ENCODE data around the gene ZNF136. TPM values are rescaled to one million over a fixed set of nuclear protein-coding genes. Genes with fewer than 3 reads are reported as not detected.
A peak's percentile ranks its signal among the peaks of the same experiment; 100 is the strongest.

The ZNF136 gene
- total and polyA plus RNA-seq, 2 donors (not counting 1 experiment from before 2014, with no cell fraction given), result 4.2 to 9.2 TPM

DNA sequence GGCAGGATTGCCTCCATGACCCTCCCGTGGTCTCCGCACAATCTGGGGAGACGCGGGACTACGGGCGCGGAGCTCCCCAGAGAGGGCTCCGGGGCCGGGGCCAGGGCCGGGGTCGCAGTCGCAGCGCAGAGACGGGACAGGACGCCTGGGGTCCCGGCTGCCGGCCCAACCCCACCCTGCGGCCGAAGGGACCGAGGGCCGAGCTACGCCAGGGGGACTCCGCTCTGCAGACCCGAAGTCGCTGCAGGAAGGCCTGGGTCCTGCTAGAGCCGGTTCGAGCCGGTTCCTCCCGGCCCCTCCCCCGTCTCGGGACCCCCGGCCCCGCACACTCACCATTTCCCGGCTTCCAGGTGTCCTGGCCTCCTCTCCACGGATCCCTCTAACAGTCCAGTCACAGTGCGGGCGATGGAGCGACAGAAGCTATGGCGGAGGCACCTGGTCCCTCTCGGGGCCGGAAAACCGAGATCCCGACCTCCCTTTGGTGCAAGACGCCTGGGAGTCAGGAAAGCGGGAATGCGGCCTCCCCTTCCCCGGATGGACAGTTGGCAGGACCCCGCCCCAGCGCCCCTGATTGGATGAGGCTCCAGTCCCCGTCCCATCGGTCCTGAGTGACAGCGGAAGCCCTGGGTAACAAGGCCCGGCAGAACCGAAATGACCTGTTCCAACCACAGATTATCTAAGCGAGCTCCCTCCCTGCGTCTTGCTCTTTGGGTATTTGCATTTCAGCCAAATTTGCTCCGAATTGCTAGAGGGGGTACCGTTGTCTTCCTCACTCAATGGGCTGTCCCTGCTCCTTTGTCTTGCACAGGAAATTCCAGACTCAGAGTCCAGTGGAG is 6.5 kb upstream of the ZNF136 start, which contains the start of gene ZNF625:
TSS of gene ZNF625 (minus strand) at position 512 of the 836 bp plus-strand sequence. CDS start at position 336, 176 bp downstream.
- Histone ChIP-seq H3K27me3 (ENCODE audit: control insufficient read depth, insufficient read depth, low read length) (no peaks in the 10 kb centered on the region), H3K9me3 (ENCODE audit: control insufficient read depth, insufficient read depth, low read depth, low read length) (no peaks in the 10 kb centered on the region), H3K27ac (ENCODE audit: insufficient read depth, low read length) (peak within 1 kb of the TSS; percentile 79), H2AFZ (ENCODE audit: low read length) (peak within 1 kb of the TSS; percentile 90), H3K4me2 (ENCODE audit: extremely low read depth, insufficient read depth, low read length) (peak within 1 kb of the TSS; percentile 92), H3K4me1 (ENCODE audit: control insufficient read depth, extremely low read depth, insufficient read depth, low read length) (peaks cover 2% of the 10 kb centered on the region), H3K79me2 (ENCODE audit: control insufficient read depth, insufficient read depth, low read length) (peaks cover 9% of the 10 kb centered on the region), H3K9ac (ENCODE audit: insufficient read depth, low read length) (peak within 1 kb of the TSS; percentile 72), H4K20me1 (ENCODE audit: control insufficient read depth, extremely low read depth, insufficient read depth, low read length) (no peaks in the 10 kb centered on the region), H3K4me3 (replicated peaks in 1 of 4; ENCODE audit: control extremely low read depth in 1 of 4, insufficient read depth in 1 of 4, low read depth in 3 of 4, low read length in 4 of 4) (peak within 1 kb of the TSS; percentile 61 to 89 (median 76)), H3K36me3 (ENCODE audit: control insufficient read depth, insufficient read depth, low read length) (no peaks in the 10 kb centered on the region)
- TF ChIP-seq, protein P1, sequence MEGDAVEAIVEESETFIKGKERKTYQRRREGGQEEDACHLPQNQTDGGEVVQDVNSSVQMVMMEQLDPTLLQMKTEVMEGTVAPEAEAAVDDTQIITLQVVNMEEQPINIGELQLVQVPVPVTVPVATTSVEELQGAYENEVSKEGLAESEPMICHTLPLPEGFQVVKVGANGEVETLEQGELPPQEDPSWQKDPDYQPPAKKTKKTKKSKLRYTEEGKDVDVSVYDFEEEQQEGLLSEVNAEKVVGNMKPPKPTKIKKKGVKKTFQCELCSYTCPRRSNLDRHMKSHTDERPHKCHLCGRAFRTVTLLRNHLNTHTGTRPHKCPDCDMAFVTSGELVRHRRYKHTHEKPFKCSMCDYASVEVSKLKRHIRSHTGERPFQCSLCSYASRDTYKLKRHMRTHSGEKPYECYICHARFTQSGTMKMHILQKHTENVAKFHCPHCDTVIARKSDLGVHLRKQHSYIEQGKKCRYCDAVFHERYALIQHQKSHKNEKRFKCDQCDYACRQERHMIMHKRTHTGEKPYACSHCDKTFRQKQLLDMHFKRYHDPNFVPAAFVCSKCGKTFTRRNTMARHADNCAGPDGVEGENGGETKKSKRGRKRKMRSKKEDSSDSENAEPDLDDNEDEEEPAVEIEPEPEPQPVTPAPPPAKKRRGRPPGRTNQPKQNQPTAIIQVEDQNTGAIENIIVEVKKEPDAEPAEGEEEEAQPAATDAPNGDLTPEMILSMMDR (conservative IDR thresholded peaks at IDR 0.05 in 1 of 2, IDR thresholded peaks at IDR 0.05 in 1 of 2; ENCODE audit: low read depth in 1 of 2, low read length in 2 of 2), result peak in 1 of 2 donors; percentile 3
- no peak for TF ChIP-seq EZH2 (IDR thresholded peaks at IDR 0.05; ENCODE audit: low read length, missing control alignments)
- peak; percentile 87 to 93 for DNase-seq (ENCODE audit: low read depth in 2 of 2)

DNA sequence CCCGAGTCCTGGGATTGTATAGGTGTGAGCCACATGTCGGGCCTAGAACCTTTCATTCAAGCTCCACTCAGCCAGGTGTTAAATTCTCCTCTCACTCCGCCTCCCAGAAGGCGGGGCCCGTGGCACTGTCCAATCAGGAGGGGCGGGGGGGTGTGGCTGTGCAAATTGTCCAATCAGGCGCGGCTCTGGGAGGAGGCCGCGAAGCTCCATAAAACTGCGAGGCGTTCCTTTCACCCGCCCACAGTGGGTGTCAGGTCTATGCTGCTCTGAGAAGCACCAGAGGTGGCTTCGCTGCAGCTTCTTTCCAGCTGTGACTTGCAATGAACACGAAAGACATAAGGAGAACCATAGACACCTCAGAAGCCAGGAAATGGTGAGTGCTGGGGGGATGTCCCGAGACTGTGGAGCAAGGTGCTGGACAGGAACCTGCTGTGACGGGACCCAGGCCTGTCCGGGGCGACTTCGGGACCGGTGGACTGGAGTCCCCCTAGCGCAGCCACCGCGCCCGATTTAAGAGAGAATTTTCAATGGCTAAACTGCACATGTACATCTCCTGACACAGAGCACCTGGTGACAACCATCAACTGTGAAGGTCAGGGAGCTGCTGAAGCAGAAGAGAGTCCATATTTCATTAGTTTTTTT is 3.0 kb upstream of the ZNF136 start:
- Histone ChIP-seq H3K27me3 (ENCODE audit: control insufficient read depth, insufficient read depth, low read length) (no peaks in the 10 kb centered on the region), H4K20me1 (ENCODE audit: control insufficient read depth, extremely low read depth, insufficient read depth, low read length) (no peaks in the 10 kb centered on the region), H3K9me3 (ENCODE audit: control insufficient read depth, insufficient read depth, low read depth, low read length) (no peaks in the 10 kb centered on the region), H3K79me2 (ENCODE audit: control insufficient read depth, insufficient read depth, low read length) (peaks cover 20% of the 10 kb centered on the region), H2AFZ (ENCODE audit: low read length) (no peak overlapping the region), H3K27ac (ENCODE audit: insufficient read depth, low read length) (no peak overlapping the region), H3K4me3 (replicated peaks in 1 of 4; ENCODE audit: control extremely low read depth in 1 of 4, insufficient read depth in 1 of 4, low read depth in 3 of 4, low read length in 4 of 4) (no peak overlapping the region), H3K4me2 (ENCODE audit: extremely low read depth, insufficient read depth, low read length) (no peak overlapping the region), H3K9ac (ENCODE audit: insufficient read depth, low read length) (no peak overlapping the region), H3K36me3 (ENCODE audit: control insufficient read depth, insufficient read depth, low read length) (no peaks in the 10 kb centered on the region), H3K4me1 (ENCODE audit: control insufficient read depth, extremely low read depth, insufficient read depth, low read length) (peaks cover 2% of the 10 kb centered on the region)
- DNase-seq (ENCODE audit: low read depth in 2 of 2), result no peak
- TF ChIP-seq, protein P1 (conservative IDR thresholded peaks at IDR 0.05 in 1 of 2, IDR thresholded peaks at IDR 0.05 in 1 of 2; ENCODE audit: low read depth in 1 of 2, low read length in 2 of 2), result no peak
- no peak for TF ChIP-seq EZH2 (IDR thresholded peaks at IDR 0.05; ENCODE audit: low read length, missing control alignments)

DNA sequence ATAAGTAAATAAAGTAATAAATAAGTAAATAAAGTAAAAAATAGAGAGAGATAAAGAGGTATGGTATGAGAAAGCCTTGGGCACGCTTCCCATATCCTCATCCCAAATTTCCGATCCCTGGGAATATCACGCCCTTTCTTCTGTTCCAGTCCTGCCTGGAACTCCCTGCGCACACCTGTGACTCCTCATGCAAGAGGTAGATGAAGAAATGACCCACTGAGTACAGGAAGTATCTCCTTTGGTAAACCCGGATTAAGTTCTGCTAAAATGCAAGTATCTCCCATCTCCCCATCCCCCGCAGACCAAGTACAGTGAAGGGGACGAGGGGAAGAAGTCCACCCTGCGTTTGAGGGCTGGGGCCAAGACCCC is 399 bp upstream of the ZNF136 start:
- H3K4me2 ChIP-seq (ENCODE audit: extremely low read depth, insufficient read depth, low read length), result peak overlapping the region; percentile 80
- peaks cover 21% of the 10 kb centered on the region for H3K79me2 ChIP-seq (ENCODE audit: control insufficient read depth, insufficient read depth, low read length)
- no peaks in the 10 kb centered on the region for H3K36me3 ChIP-seq (ENCODE audit: control insufficient read depth, insufficient read depth, low read length)
- H4K20me1 ChIP-seq (ENCODE audit: control insufficient read depth, extremely low read depth, insufficient read depth, low read length), result no peaks in the 10 kb centered on the region
- no peak overlapping the region for H3K9ac ChIP-seq (ENCODE audit: insufficient read depth, low read length)
- peak overlapping the region; percentile 89 to 97 (median 92) for H3K4me3 ChIP-seq (replicated peaks in 1 of 4; ENCODE audit: control extremely low read depth in 1 of 4, insufficient read depth in 1 of 4, low read depth in 3 of 4, low read length in 4 of 4)
- no peak for DNase-seq (ENCODE audit: low read depth in 2 of 2)
- no peaks in the 10 kb centered on the region for H3K27me3 ChIP-seq (ENCODE audit: control insufficient read depth, insufficient read depth, low read length)
- peak overlapping the region; percentile 99 for H2AFZ ChIP-seq (ENCODE audit: low read length)
- H3K4me1 ChIP-seq (ENCODE audit: control insufficient read depth, extremely low read depth, insufficient read depth, low read length), result no peaks in the 10 kb centered on the region
- H3K27ac ChIP-seq (ENCODE audit: insufficient read depth, low read length), result peak overlapping the region; percentile 98
- no peaks in the 10 kb centered on the region for H3K9me3 ChIP-seq (ENCODE audit: control insufficient read depth, insufficient read depth, low read depth, low read length)
- TF ChIP-seq, protein P1 (conservative IDR thresholded peaks at IDR 0.05 in 1 of 2, IDR thresholded peaks at IDR 0.05 in 1 of 2; ENCODE audit: low read depth in 1 of 2, low read length in 2 of 2), result no peak
- TF ChIP-seq EZH2 (IDR thresholded peaks at IDR 0.05; ENCODE audit: low read length, missing control alignments), result no peak

All from fibroblast of lung (primary cell).